Keratinocyte (primary cell): ENCODE data around the gene ZBTB26. TPM values are rescaled to one million over a fixed set of nuclear protein-coding genes. Genes with fewer than 3 reads are reported as not detected.
A peak's percentile ranks its signal among the peaks of the same experiment; 100 is the strongest.
"Not testable (repeated sequence)": the region's sequence is repeated elsewhere in the genome, so short reads cannot be mapped to it uniquely, and the experiment has no call there.

Source experiments
- DNase-seq: peaks from one replicate; pipeline ENCODE4 v3.0.0-alpha.2; 2011; ENCODE audit warnings: low read depth, missing footprints, low spot score
- FAIRE-seq: peaks from 2 replicates; lab custom pipeline; 2011; peaks lifted over from hg19 to GRCh38; lab: Jason Lieb, UNC
- H2AFZ ChIP-seq: 2 replicates; pipeline ENCODE4 v1.6.0; 2012; ENCODE audit warnings: low read length, control low read depth, inconsistent platforms; ENCODE audit not compliant: control insufficient read depth
- H3K27ac ChIP-seq: 2 replicates; pipeline ENCODE4 v1.5.1; 2011; ENCODE audit warnings: low read length; ENCODE audit not compliant: control insufficient read depth, insufficient read depth
- H3K27me3 ChIP-seq: 3 replicates; pipeline ENCODE4 v1.6.0; 2011; ENCODE audit warnings: low read length; ENCODE audit not compliant: control insufficient read depth, insufficient read depth; ENCODE audit errors: extremely low read depth
- H3K36me3 ChIP-seq, 2 experiments: 2 replicates in 1 of 2; 3 replicates in 1 of 2; pipeline ENCODE4 v1.5.1; 2011; ENCODE audit warnings: low read length in 2 of 2, mild to moderate bottlenecking in 1 of 2; ENCODE audit not compliant: control insufficient read depth in 2 of 2, insufficient read depth in 2 of 2; ENCODE audit errors: extremely low read depth in 1 of 2
- H3K4me1 ChIP-seq: 3 replicates; pipeline ENCODE4 v1.5.1; 2011; ENCODE audit warnings: low read length; ENCODE audit not compliant: control insufficient read depth, insufficient read depth; ENCODE audit errors: extremely low read depth
- H3K4me2 ChIP-seq: 3 replicates; pipeline ENCODE4 v1.6.0; 2011; ENCODE audit warnings: low read depth, low read length; ENCODE audit not compliant: control insufficient read depth, insufficient read depth; ENCODE audit errors: extremely low read depth
- H3K4me3 ChIP-seq, 3 experiments: fragments of 200-600 bp in 1 of 3; sonication (generic) in 1 of 3; 2 replicates in 2 of 3; 3 replicates in 1 of 3; pipeline ENCODE4 v1.5.1; 2011 to 2016; ENCODE audit warnings: low read length in 3 of 3, mild to moderate bottlenecking in 3 of 3, control low read depth in 2 of 3, inconsistent platforms in 1 of 3, low read depth in 1 of 3, mixed read lengths in 1 of 3, mixed run types in 1 of 3, moderate library complexity in 1 of 3; ENCODE audit not compliant: control insufficient read depth in 2 of 3, insufficient read depth in 2 of 3; ENCODE audit errors: extremely low read depth in 1 of 3
- H3K79me2 ChIP-seq: 2 replicates; pipeline ENCODE4 v1.6.0; 2012; ENCODE audit warnings: low read length; ENCODE audit not compliant: control insufficient read depth, insufficient read depth
- H3K9ac ChIP-seq: 3 replicates; pipeline ENCODE4 v1.6.0; 2011; ENCODE audit warnings: low read length; ENCODE audit not compliant: control insufficient read depth, insufficient read depth; ENCODE audit errors: extremely low read depth
- H3K9me1 ChIP-seq: 3 replicates; pipeline ENCODE4 v1.6.0; 2011; ENCODE audit warnings: low read length; ENCODE audit not compliant: control insufficient read depth, insufficient read depth; ENCODE audit errors: extremely low read depth
- H3K9me3 ChIP-seq: 2 replicates; pipeline ENCODE4 v1.5.1; 2012; ENCODE audit warnings: low read depth, low read length; ENCODE audit not compliant: control insufficient read depth
- H4K20me1 ChIP-seq: 3 replicates; pipeline ENCODE4 v1.6.0; 2011; ENCODE audit warnings: low read length; ENCODE audit not compliant: control insufficient read depth, insufficient read depth; ENCODE audit errors: extremely low read depth
- CTCF ChIP-seq, 3 experiments: IDR thresholded peaks in 1 of 3; conservative IDR thresholded peaks in 1 of 3; optimal IDR thresholded peaks in 1 of 3; 2 replicates in 2 of 3; 3 replicates in 1 of 3; pipeline versions ENCODE3 to v1.5.1; 2011; ENCODE audit warnings: low read length in 3 of 3, mild to moderate bottlenecking in 3 of 3, moderate library complexity in 2 of 3, control low read depth in 1 of 3, inconsistent platforms in 1 of 3; ENCODE audit not compliant: insufficient read depth in 2 of 3; ENCODE audit errors: extremely low read depth in 1 of 3
- EZH2 ChIP-seq: IDR thresholded peaks from one replicate; pipeline ENCODE4 v1.6.1; 2012; ENCODE audit warnings: inconsistent platforms, mild to moderate bottlenecking, low read length, moderate library complexity
- dilution Hi-C: fragments of 300-500 bp; cut with MboI; formaldehyde crosslinking; loops from one replicate; pipeline ENCODE4 v1.7.0; 2020; ENCODE audit warnings: low sequenced_read_pairs; ENCODE audit not compliant: extremely low pct_ligation_motif_present
- polyA plus RNA-seq, 5 experiments: library from polyadenylated mRNA; depleted of rRNA in 3 of 5; stranded (reverse) in 3 of 5; stranded (forward) in 1 of 5; unstranded in 1 of 5; fragments of >200 nt; gene quantifications; 1 replicate in 1 of 5; 2 replicates in 3 of 5; 3 replicates in 1 of 5; pipeline versions ENCODE4 v1.2.1 to v1.2.3, GENCODE V29; 2011 to 2012; ENCODE audit warnings: missing spikeins in 2 of 5, low read depth in 1 of 5, low replicate concordance in 1 of 5

The ZBTB26 gene
- polyA plus RNA-seq, 1 donor (not counting 4 experiments of a cell fraction or from before 2014, with no cell fraction given): 4.1 TPM

DNA sequence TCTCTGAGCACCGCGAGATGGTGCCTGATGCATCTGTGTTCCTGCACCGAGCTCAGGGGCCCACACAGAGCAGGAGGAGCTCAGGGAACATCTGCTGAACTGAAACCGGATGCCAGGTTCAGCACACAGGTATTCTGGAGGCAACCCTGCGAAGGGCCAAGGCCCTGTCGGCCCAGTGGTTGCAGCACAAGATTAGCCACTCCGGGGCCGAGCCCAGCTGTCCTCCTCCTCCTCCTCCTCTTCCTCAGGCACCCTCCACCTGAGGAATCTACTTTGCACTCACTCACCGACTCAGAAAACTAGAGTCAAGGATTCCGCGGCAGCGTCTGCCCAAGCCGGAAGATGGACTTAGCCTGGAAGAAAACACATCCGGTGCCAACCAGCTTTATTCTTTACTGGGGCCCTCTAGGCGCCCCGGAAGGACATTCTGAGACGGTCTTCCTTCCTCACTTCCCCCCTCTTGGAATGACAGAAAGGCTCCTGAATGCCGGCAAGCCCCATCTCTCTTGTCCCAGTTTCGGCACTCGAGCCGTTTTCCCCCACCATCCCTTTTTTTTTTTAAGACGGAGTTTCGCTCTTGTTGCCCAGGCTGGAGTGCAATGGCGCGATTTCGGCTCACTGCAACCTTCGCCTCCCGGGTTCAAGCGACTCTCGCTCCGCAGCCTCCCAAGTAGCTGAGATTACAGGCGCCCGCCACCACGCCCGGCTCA is 18.2 kb downstream of the ZBTB26 start, which contains the start of gene ZBTB6:
Gene ZBTB6 (minus strand): TSS at position 360 of the 710 bp plus-strand sequence. CDS start 1,251 bp downstream, outside the sequence.
- no peaks in the 10 kb centered on the region for H3K9me3 ChIP-seq
- H3K4me1 ChIP-seq: peaks cover 7% of the 10 kb centered on the region
- TF ChIP-seq CTCF (optimal IDR thresholded peaks at IDR 0.05 in 1 of 3, IDR thresholded peaks at IDR 0.05 in 1 of 3, conservative IDR thresholded peaks at IDR 0.05 in 1 of 3; ENCODE audit: extremely low read depth in 1 of 3, insufficient read depth in 2 of 3, low read length in 3 of 3) (peak in 1 of 3 experiments; percentile 14), EZH2 (no peak)
- peaks cover 36% of the 10 kb centered on the region for H3K79me2 ChIP-seq
- H3K27me3 ChIP-seq: no peaks in the 10 kb centered on the region
- peak within 1 kb of the TSS; percentile 96 for H2AFZ ChIP-seq
- peak within 1 kb of the TSS; percentile 59 to 82 (median 78) for H3K4me3 ChIP-seq
- dilution Hi-C loops: no loop called here
- peak within 1 kb of the TSS; percentile 89 for H3K9ac ChIP-seq
- DNase-seq (peak; percentile 46), FAIRE-seq (peak; percentile 53)
- H3K4me2 ChIP-seq: peak within 1 kb of the TSS; percentile 86
- peak within 1 kb of the TSS; percentile 84 for H3K27ac ChIP-seq
- H3K36me3 ChIP-seq: peaks cover 8 to 16% of the 10 kb centered on the region in 2 experiments
- no peaks in the 10 kb centered on the region for H4K20me1 ChIP-seq
- no peaks in the 10 kb centered on the region for H3K9me1 ChIP-seq

DNA sequence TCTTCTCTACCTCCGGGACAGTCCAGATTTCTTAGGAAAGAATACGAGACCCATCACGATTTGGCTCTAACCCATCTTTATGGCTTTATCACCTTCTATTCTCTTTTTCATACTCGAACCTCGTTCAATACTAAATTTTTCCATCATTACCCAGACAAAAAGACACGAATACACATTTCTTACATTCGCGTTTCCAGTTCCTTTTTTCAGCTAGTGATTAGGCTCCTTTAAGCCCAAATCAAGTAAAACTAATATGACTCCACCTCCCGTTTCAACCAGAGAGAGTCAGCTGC is 18.7 kb downstream of the ZBTB26 start:
- H3K4me1 ChIP-seq: peaks cover 7% of the 10 kb centered on the region
- peak overlapping the region; percentile 84 for H3K27ac ChIP-seq
- peak overlapping the region; percentile 96 for H2AFZ ChIP-seq
- no peaks in the 10 kb centered on the region for H4K20me1 ChIP-seq
- peaks cover 36% of the 10 kb centered on the region for H3K79me2 ChIP-seq
- TF ChIP-seq EZH2 (no peak), CTCF (optimal IDR thresholded peaks at IDR 0.05 in 1 of 3, IDR thresholded peaks at IDR 0.05 in 1 of 3, conservative IDR thresholded peaks at IDR 0.05 in 1 of 3; ENCODE audit: extremely low read depth in 1 of 3, insufficient read depth in 2 of 3, low read length in 3 of 3) (no peak)
- H3K9me1 ChIP-seq: no peaks in the 10 kb centered on the region
- H3K4me3 ChIP-seq: peak overlapping the region; percentile 59 to 82 (median 78)
- dilution Hi-C loops: no loop called here
- H3K4me2 ChIP-seq: peak overlapping the region; percentile 86
- H3K9ac ChIP-seq: peak overlapping the region; percentile 89
- H3K9me3 ChIP-seq: no peaks in the 10 kb centered on the region
- H3K36me3 ChIP-seq: peaks cover 6 to 16% of the 10 kb centered on the region in 2 experiments
- DNase-seq (no peak), FAIRE-seq (no peak)
- H3K27me3 ChIP-seq: no peaks in the 10 kb centered on the region

DNA sequence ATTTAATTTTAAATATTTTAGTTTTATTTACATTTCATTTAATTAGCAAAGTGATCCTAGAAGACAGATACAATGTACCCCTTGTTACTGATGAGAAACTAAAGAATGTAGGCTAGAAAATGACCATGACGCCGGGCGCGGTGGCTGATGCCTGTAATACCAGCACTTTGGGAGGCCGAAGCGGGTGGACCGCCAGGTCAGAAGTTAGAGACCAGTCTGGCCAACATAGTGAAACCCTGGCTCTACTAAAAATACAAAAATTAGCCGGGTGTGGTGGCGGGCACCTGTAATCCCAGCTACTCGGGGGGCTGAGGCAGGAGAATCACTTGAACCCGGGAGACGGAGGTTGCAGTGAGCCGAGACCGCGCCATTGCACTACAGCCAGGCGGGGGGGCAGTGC is 25.2 kb downstream of the ZBTB26 start:
- Histone ChIP-seq H3K79me2 (peaks cover 56% of the 10 kb centered on the region), H3K4me1 (peaks cover 13% of the 10 kb centered on the region)
- H3K27ac ChIP-seq, H3K9me1 ChIP-seq, DNase-seq, dilution Hi-C loops, H3K4me2 ChIP-seq, H3K9me3 ChIP-seq, H3K27me3 ChIP-seq, H3K4me3 ChIP-seq, FAIRE-seq, H2AFZ ChIP-seq, H3K36me3 ChIP-seq, H4K20me1 ChIP-seq, H3K9ac ChIP-seq: not testable (repeated sequence)
